Stimulated activated CD8-positive, alpha-beta memory T cell treated with anti-CD3 and anti-CD28 coated beads, Interleukin-2, amount 100 ng/mL, for 1 hour (primary cell): ENCODE results near the gene DSC2.
"Not testable (repeated sequence)": the region's sequence is repeated elsewhere in the genome, so short reads cannot be mapped to it uniquely, and the experiment has no call there.

Experiments
- DNase-seq, 2 donors: peaks; one replicate each; pipeline ENCODE4 v3.0.0-alpha.2; 2020; ENCODE audit warnings: low read depth in 2 of 2

The DSC2 gene

DNA sequence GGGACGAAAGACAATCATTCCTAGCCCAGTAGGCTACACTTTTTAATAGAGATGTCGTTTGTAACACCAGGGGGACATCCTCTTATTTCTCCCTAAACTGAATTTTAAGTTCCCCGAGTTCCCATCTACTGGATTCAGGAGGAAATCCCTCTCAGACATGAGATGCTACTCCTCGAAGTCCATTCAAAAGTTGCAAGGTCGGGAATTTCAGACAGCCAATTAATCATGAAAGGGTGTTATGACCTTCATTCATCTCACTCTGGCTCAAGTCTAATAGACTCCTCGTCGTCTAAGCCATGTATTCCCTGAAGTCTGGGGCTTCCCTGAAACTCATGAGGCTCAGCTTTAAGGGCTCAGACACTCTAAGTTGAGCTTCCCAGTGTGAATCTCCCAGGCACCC is 58.5 kb downstream of the DSC2 start:
- DNase-seq: no peak

DNA sequence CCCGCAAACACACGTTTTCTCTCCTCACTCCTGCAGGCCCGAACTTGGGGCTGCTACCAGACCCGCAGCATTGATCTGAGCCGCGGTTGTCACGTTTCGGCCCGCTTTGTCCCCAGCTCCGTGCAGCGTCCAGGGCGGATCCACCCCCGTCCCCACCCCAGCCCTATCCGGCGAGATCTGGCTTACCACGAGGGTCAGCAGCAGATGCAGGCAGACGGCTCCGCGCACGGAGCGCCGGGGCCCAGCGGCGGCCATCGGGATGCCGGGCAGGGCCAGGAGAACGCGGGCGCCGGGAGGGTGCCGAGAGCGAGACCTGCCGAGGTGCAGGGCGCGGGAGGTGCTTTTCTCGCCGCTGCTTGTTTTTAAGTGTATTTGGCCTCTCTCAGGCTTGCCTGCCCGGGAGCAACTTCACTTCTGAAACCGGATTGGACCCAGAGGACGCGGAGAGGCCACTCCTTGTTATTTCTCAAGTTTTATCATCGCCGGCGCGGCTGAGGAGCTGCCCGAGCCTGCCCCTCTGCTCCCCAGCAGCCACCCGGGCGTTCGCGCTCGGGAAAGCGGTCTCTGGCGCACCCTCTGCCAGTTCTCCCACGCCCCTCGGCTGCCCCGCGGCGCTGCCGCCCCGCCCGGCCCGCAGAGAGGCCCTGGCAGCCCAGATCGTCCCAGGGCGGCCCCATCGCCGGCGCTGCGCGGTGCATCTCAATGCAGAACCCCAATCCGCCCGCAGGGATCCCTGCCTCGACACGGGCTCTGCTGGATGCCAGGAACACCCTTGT is 59.6 kb downstream of the DSC2 start, which contains the start of gene DSC3:
DSC3 (minus strand) TSS at position 337 of the 776 bp plus-strand sequence; CDS start at position 255, 82 bp downstream.
- no peak for DNase-seq

DNA sequence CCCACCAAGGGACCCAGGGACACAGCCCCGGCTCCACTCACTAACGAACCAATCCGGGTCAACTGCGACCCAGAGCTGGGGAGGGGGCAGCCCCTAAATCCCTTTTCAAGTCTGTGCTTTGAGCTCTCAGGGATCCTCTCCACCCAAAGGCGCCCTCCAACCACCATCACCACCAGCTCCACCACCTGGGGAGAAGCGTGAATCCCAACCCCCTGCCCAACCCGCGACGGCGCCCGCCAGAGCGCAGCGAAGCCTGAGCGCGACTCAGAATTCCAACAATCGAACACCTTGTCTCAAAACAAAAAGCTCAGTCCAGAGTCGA is 60.2 kb downstream of the DSC2 start:
- DNase-seq: no peak

DNA sequence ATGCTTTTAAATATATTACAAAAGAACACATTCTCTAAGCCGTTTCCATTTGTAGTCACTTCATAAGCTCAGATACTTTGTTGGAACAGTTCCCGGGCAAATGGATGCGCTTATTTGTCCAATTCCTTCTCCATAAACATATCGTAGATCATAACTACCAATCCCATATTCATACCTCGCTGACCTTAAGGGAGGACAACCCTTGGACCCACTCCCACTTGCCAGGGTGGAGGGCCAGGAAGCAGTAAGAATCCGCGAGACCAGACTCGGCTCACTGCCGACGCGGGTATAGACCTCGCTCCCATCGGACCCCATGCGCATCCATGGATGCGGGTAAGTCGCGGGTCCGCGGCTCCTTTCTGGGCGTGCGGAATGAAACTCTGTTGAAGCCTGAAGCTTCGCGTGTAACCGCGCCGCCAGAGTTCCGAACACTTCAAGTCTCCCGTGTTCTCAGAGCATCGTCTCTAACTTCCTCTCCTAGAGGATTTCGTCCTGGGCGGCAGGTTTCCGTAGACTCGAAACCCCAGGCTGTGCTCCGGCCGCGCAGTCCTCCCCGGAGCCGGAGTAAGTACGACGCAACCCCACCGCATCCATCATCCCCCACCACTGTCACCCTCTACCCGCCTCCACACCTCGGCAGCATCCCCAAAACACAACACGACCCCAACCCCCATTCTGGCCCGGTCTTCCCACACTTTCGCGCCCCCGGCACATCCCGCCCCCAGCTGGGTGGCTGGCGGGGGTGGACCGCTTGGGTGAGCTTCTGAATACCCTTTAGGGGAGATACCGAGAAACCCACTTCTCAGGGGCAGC is 60.7 kb downstream of the DSC2 start:
- DNase-seq: no peak

DNA sequence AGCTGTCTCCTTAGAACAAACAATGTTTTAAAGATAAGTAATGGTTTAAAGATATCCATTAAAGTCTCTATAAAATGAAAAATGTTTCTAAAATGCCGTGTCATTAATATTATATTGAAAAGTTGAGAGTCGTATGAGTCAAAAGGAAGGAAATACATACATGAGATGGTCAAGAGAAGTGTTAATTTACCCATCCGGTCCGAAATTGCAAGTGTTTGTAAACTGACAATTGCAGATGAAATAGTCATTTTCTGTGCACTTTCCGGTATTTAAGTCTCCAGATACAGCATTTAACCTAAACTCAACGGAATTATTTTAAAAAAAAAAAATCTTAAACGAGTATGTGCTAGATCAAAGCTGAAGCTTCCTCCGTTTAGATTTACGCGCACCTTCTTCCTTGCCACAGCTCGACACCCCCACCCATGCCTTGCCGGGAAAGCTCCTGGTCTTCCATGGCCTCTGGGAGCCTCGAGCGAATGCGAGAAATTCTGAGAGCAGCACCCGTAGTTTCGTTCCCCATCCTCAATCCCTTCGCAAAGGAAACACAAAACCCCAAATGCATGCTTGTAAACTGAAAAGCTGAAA is 61.4 kb downstream of the DSC2 start:
- DNase-seq: no peak

DNA sequence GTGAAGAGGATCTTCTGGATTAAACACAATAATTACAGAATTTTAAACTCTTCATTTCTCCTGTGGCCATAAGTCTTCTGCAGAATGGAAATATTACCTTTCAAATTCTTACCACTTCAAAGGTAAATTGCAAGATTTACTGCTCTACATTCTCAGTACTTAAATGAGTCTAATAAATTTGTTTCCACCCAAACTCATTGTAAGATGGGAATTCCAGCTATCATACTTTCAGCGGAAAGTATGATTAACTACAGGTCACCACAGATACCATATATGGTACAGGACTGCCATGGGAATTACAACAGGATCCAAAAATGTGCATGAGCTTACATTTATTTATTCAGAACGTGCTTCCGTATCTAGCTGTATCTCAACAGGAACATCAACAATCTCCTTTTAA is 62.8 kb downstream of the DSC2 start:
- DNase-seq: no peak

DNA sequence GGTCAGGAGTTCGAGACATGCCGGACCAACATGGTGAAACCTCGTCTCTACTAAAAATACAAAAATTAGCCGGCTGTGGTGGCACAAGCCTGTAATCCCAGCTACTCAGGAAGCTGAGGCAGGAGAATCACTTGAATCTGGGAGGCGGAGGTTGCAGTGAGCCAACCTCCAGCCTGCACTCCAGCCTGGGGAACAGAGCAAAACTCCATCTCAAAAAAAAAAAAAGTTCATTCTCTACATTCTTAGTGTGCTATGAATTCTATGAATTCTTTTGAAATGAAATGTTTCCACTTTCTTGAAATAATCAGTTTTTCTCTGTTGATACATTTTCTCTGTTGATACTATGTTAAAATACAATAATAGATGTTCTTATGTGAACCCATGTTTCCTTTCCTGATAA is 64.5 kb downstream of the DSC2 start:
- not testable (repeated sequence) for DNase-seq

DNA sequence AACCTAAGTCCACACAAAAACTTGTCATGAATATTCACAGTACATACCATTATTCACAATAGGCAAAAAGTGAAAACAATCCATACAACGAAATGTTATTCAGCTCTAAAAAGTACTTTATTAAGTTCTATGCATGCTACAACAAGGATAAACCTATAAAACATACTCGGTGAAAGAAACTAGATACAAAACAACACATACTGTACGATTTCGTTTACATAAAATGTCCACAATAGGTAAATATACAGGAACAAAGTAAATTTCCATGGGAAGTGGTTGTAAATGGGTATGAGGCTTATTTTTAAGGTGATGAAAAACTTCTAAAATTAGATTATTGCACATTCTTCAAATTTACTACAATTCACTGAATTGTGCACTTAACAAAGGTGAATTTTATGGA is 67.7 kb downstream of the DSC2 start:
- DNase-seq: no peak

DNA sequence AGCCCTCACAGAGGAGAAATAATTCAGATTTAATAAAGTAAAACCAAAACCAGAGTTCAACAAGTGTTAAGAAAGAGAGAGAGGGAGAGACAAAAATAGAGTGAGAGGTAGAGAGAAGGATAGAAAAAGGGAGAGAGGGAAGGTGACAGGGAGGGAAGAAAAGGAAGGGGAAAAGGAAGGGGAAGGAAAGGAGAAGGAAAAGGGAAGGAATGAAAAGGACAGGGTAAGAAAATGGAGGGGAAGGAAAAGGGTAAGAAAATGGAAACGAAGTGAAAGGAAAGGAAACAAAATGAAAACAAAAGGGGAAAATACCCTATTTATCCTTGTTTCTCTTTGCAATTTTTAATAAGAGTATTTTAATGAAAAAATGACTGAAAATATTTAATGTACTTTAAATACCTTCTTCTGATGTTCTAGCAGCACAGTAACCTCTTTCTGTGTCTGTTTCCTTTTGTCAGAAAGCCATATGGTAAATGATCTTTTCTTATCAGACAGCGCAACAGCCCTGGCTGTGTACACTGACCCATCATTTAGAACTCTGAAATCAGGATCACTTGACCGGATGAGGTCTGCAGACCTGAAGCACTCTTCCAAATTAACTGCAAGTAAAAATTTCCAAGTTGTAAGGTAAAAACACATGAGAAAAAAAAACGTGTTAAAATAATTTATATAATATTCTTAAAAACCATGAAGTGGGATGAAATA is 71.5 kb downstream of the DSC2 start:
- no peak for DNase-seq

DNA sequence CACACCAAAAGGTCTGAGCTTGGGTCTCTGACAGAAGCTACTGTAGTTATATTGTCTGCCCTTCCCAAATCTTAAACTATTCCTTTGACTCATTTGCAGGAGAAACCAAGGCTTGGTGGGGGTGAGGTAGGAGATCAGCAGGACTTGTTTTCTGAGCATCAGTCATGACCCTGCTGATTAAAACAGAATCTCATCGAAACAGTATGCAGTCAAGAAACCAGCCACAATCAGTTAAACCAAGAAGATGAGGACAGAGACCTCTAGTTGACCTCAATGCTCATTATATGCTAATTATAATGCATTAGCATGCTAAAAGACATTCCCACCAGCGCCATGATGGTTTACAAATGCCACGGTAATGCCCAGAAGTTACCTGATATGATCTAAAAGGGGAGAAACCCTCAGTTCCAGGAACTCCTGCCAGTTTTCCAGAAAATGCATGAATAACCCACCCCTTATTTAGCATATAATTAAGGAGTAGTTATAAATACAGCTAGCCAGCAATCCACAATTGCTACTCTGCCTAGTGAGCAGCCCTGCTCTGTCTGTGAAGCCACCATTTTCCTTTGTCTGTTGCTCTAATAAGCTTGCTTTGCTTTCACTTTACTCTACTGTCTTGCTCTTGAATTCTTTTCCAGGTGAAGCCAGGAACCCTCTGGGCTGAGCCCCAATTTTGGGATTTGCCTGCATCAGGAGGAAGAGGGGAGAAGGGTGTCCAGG is 86.3 kb downstream of the DSC2 start:
- no peak for DNase-seq

DNA sequence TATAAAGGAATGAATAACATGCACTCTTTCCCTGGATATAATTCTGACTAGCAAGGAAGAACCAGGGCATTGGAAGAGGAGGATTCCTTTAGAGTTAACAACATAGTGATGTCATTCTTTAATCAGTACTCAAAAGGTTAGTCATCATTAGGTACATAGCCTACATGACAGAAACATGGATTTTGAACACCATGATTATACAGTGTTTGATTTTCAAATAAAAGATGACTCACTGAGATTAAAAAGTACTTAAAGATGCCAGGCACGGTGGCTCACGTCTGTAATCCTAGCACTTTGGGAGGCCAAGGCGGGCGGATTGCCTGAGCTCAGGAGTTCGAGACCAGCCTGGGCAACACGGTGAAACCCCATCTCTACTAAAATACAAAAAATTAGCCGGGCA is 90.8 kb downstream of the DSC2 start:
- DNase-seq: not testable (repeated sequence)

DNA sequence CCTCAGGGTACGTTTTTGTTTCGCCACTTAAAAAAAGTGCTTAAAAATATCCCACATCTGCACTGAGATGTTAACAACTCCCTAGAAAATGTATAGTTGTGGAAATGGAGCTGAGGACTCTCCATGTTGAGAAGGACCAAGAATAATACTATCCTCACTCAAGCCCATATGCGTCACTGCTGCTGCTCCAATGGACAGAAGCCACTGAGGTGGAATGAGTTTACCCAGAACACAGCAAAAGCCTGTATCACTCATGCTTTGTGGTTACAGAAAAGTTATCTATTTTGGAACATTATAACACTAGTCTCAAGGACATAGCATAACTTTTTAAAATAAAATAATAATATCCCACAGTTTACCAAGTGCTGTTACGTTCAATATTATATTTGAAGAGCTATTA is 91.6 kb downstream of the DSC2 start:
- no peak for DNase-seq
